ENCODE results near the gene ANP32A.
A peak's percentile ranks its signal among the peaks of the same experiment; 100 is the strongest.

Gene ANP32A

DNA sequence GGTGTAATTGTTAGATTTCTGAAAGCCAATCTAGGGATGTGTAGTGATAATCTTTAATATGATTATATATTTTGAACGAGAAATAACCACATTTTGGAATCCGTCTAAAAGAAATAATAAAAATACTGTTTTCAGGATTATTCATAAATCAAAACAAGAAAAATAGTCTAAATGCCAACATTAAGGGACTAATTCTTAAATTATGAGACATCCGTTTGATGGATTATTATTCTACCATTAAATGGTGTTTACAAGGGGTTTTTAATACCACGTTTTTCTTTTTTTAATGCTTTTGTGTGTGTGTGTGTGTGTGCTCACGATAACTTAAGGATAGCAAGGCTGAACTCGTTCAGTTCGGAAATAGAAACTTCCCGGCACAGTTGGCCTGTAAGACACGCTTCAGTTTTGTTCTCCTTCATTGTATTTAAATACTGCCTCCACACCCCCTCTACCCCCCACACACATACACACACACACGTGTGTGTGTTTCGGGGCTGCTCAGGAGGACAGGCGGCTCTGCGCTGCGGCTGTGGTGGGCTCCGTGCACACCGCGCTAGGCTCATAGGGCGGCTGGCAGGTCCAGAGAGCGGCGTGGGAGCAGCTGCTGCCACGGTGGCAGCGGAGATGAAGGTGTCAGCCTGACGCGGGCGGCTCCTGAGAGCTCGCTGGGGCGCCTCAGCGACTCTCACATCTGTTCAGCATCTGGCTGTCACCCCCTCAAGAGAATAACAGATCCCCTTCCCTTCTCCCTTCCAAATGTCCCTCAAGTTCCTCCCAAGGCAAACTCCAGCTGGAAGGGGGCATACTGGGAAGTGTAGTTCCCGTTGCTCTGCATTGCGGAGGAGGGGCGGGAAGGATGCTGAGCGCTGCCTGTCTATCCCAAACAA is 23.0 kb upstream of the ANP32A start:
- no peak overlapping the region for H3K23ac ChIP-seq (ENCODE audit: low read length)
- H2AK5ac ChIP-seq (ENCODE audit: low read length) = no peak overlapping the region
- no peak overlapping the region for H2BK5ac ChIP-seq (ENCODE audit: low read length)
- H4K8ac ChIP-seq (ENCODE audit: low read depth, low read length) = no peak overlapping the region
- H3K36me3 ChIP-seq (ENCODE audit: control insufficient read depth, insufficient read depth, low read length) = no peaks in the 10 kb centered on the region
- no peak overlapping the region for H3K18ac ChIP-seq (ENCODE audit: low read length)
- whole genome bisulfite sequencing (ENCODE audit: extremely low coverage, insufficient coverage, low lambda C conversion rate) = no CpG with 5 or more reads among the region's 32 CpGs
- no peak overlapping the region for H3K56ac ChIP-seq (ENCODE audit: low read length)
- H3K4me1 ChIP-seq (ENCODE audit: control insufficient read depth, low read depth, low read length) = no peaks in the 10 kb centered on the region
- H4K5ac ChIP-seq (ENCODE audit: low read length) = no peak overlapping the region
- H2BK15ac ChIP-seq (replicated peaks; ENCODE audit: low read depth) = no peak overlapping the region
- no peaks in the 10 kb centered on the region for H3K27me3 ChIP-seq (ENCODE audit: insufficient read depth, low read length, poor library complexity)
- H3K79me2 ChIP-seq (ENCODE audit: control insufficient read depth, insufficient read depth, low read length) = no peaks in the 10 kb centered on the region
- no peak overlapping the region for H3K4me3 ChIP-seq (ENCODE audit: low read length)
- H3K27ac ChIP-seq (ENCODE audit: low read depth, low read length) = no peak overlapping the region
- H3K9ac ChIP-seq (ENCODE audit: low read length) = peak overlapping the region; percentile 19
- peak; percentile 69 for DNase-seq
- peak overlapping the region; percentile 18 for H3K4me2 ChIP-seq (ENCODE audit: low read length)
- no peaks in the 10 kb centered on the region for H3K79me1 ChIP-seq (ENCODE audit: low read length)
- no peak overlapping the region for H2BK120ac ChIP-seq (ENCODE audit: low read depth, low read length)
- no peak overlapping the region for H3K4ac ChIP-seq (ENCODE audit: low read depth, low read length)

DNA sequence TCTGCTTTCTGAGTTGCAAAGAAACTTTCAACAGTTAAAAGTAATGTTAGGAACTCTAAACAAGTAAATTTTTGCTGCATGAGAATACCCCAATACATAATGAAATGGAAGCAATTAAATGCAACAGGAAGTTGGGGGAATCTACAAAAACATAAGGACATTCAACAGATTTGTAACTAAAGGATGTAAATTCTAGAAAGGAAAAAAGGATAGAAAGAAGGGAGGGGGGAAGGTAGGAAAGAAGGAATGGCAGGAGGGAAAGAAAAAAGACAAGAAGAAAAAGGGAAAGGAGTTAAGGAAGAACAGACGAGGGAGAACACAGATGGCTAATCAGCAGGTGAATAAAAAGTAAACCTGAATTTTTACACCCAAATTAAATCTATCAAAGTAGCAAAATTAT is 22.3 kb upstream of the ANP32A start:
- H3K56ac ChIP-seq (ENCODE audit: low read length) = no peak overlapping the region

DNA sequence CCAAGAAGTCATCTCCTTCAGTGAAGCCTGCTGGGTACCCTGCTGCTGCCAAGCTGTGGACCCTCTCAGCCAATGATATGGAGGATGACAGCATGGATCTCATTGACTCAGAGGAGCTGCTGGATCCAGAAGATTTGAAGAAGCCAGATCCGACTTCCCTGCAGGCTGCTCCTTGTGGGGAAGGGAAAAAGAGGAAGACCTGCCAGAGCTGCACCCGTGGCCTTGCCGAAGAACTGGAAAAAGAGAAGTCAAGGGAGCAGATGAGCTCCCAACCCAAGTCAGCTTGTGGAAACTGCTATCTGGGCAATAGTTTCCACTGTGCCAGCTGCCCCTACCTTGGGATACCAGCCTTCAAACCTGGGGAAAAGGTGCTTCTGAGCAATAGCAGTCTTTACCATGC is 13.7 kb upstream of the ANP32A start:
- Histone ChIP-seq H2BK120ac (ENCODE audit: low read depth, low read length) (no peak overlapping the region), H2BK5ac (ENCODE audit: low read length) (no peak overlapping the region), H3K23ac (ENCODE audit: low read length) (no peak overlapping the region), H3K4me3 (ENCODE audit: low read length) (no peak overlapping the region), H3K18ac (ENCODE audit: low read length) (no peak overlapping the region), H4K8ac (ENCODE audit: low read depth, low read length) (no peak overlapping the region), H3K79me2 (ENCODE audit: control insufficient read depth, insufficient read depth, low read length) (no peaks in the 10 kb centered on the region), H3K27ac (ENCODE audit: low read depth, low read length) (no peak overlapping the region), H2BK15ac (replicated peaks; ENCODE audit: low read depth) (no peak overlapping the region), H3K56ac (ENCODE audit: low read length) (no peak overlapping the region), H3K36me3 (ENCODE audit: control insufficient read depth, insufficient read depth, low read length) (no peaks in the 10 kb centered on the region), H3K4me2 (ENCODE audit: low read length) (no peak overlapping the region), H3K27me3 (ENCODE audit: insufficient read depth, low read length, poor library complexity) (no peaks in the 10 kb centered on the region), H3K9ac (ENCODE audit: low read length) (no peak overlapping the region), H3K4me1 (ENCODE audit: control insufficient read depth, low read depth, low read length) (no peaks in the 10 kb centered on the region), H3K4ac (ENCODE audit: low read depth, low read length) (no peak overlapping the region), H2AK5ac (ENCODE audit: low read length) (no peak overlapping the region), H3K79me1 (ENCODE audit: low read length) (no peaks in the 10 kb centered on the region), H4K5ac (ENCODE audit: low read length) (no peak overlapping the region)
- WGBS (ENCODE audit: extremely low coverage, insufficient coverage, low lambda C conversion rate) = no CpG with 5 or more reads among the region's 3 CpGs
- DNase-seq = no peak

More for the DNA sequence above, 22.3 kb upstream of the ANP32A start:
- no peaks in the 10 kb centered on the region for H3K79me2 ChIP-seq (ENCODE audit: control insufficient read depth, insufficient read depth, low read length)
- H4K8ac ChIP-seq (ENCODE audit: low read depth, low read length) = no peak overlapping the region
- no peak overlapping the region for H3K4me3 ChIP-seq (ENCODE audit: low read length)
- H3K4me2 ChIP-seq (ENCODE audit: low read length) = no peak overlapping the region
- H3K36me3 ChIP-seq (ENCODE audit: control insufficient read depth, insufficient read depth, low read length) = no peaks in the 10 kb centered on the region
- H3K79me1 ChIP-seq (ENCODE audit: low read length) = no peaks in the 10 kb centered on the region
- H3K18ac ChIP-seq (ENCODE audit: low read length) = no peak overlapping the region
- H2BK15ac ChIP-seq (replicated peaks; ENCODE audit: low read depth) = no peak overlapping the region
- H2BK5ac ChIP-seq (ENCODE audit: low read length) = no peak overlapping the region
- no peak for DNase-seq
- H3K23ac ChIP-seq (ENCODE audit: low read length) = no peak overlapping the region
- H3K9ac ChIP-seq (ENCODE audit: low read length) = no peak overlapping the region
- no peak overlapping the region for H3K27ac ChIP-seq (ENCODE audit: low read depth, low read length)
- H2AK5ac ChIP-seq (ENCODE audit: low read length) = no peak overlapping the region
- H3K4ac ChIP-seq (ENCODE audit: low read depth, low read length) = no peak overlapping the region
- H4K5ac ChIP-seq (ENCODE audit: low read length) = no peak overlapping the region
- no peaks in the 10 kb centered on the region for H3K4me1 ChIP-seq (ENCODE audit: control insufficient read depth, low read depth, low read length)
- no CpG with 5 or more reads among the region's 1 CpG for WGBS (ENCODE audit: extremely low coverage, insufficient coverage, low lambda C conversion rate)
- H3K27me3 ChIP-seq (ENCODE audit: insufficient read depth, low read length, poor library complexity) = no peaks in the 10 kb centered on the region
- no peak overlapping the region for H2BK120ac ChIP-seq (ENCODE audit: low read depth, low read length)

DNA sequence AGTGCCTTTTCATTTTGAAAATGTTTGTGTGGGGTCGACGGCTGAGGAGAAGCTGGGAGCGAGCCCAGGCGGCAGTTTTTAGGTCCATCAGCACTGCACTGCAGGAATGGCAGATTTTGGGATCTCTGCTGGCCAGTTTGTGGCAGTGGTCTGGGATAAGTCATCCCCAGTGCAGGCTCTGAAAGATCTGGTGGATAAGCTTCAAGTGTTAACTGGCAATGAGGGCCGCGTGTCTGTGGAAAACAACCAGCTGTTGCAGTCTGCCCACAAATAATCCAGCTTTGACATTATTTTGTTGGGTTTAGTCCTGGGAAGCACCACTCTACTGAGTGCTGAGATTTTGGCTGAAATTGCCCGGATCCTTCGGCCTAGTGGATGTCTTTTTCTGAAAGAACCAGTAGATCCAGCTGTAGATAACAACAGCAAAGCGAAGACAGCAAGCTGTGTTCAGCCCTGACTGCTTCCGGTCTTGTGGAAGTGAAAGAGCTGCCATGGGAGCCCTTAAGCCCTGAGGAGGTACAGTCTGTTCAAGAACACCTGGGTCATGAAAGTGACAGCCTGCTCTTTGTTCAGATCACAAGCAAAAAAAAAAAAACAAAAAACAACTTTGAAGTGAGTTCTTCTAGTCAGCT is 13.1 kb upstream of the ANP32A start:
- Histone ChIP-seq H2BK5ac (ENCODE audit: low read length) (no peak overlapping the region), H3K36me3 (ENCODE audit: control insufficient read depth, insufficient read depth, low read length) (no peaks in the 10 kb centered on the region), H3K18ac (ENCODE audit: low read length) (no peak overlapping the region), H2AK5ac (ENCODE audit: low read length) (no peak overlapping the region), H3K79me1 (ENCODE audit: low read length) (no peaks in the 10 kb centered on the region), H3K4ac (ENCODE audit: low read depth, low read length) (no peak overlapping the region), H2BK15ac (replicated peaks; ENCODE audit: low read depth) (no peak overlapping the region), H3K4me3 (ENCODE audit: low read length) (no peak overlapping the region), H4K5ac (ENCODE audit: low read length) (no peak overlapping the region), H3K4me2 (ENCODE audit: low read length) (no peak overlapping the region), H3K27me3 (ENCODE audit: insufficient read depth, low read length, poor library complexity) (no peaks in the 10 kb centered on the region), H3K27ac (ENCODE audit: low read depth, low read length) (no peak overlapping the region), H2BK120ac (ENCODE audit: low read depth, low read length) (no peak overlapping the region), H3K23ac (ENCODE audit: low read length) (no peak overlapping the region), H3K56ac (ENCODE audit: low read length) (no peak overlapping the region), H3K79me2 (ENCODE audit: control insufficient read depth, insufficient read depth, low read length) (no peaks in the 10 kb centered on the region), H3K9ac (ENCODE audit: low read length) (no peak overlapping the region), H3K4me1 (ENCODE audit: control insufficient read depth, low read depth, low read length) (no peaks in the 10 kb centered on the region), H4K8ac (ENCODE audit: low read depth, low read length) (no peak overlapping the region)
- no CpG with 5 or more reads among the region's 10 CpGs for WGBS (ENCODE audit: extremely low coverage, insufficient coverage, low lambda C conversion rate)
- DNase-seq = no peak

DNA sequence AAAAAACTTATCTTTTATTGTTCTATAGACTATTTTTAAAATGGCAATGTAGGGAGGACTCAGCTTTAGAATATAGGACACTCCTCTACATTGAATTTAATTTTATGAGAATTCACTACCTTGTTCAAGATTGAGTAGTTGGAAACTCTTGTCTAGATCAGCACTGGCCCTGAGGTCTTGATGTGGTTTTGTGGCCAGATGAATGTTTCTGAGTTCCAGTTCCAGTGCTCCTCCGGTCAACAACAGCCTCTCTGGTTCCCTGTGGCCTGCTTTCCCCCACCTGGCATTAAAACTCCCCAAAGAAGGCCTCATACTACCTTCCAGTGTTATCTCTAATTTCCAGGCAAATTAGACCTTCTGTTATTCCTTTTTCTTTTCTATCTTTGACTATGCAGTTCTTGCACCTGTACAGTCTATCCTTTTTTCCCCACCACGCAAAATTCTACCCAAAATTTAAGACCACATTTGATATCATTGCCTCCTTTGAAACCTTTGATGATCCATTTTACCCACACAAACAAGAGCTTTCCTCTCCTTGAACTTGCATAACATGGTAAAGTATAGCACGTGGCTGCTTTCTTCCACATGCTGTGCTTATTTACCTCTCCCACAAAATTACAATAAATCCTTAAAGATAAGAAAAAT is 9.6 kb upstream of the ANP32A start:
- Histone ChIP-seq H2BK120ac (ENCODE audit: low read depth, low read length) (no peak overlapping the region), H3K23ac (ENCODE audit: low read length) (no peak overlapping the region), H3K4me1 (ENCODE audit: control insufficient read depth, low read depth, low read length) (no peaks in the 10 kb centered on the region), H3K4me2 (ENCODE audit: low read length) (no peak overlapping the region), H4K8ac (ENCODE audit: low read depth, low read length) (no peak overlapping the region), H3K27me3 (ENCODE audit: insufficient read depth, low read length, poor library complexity) (no peaks in the 10 kb centered on the region), H3K4me3 (ENCODE audit: low read length) (no peak overlapping the region), H3K79me1 (ENCODE audit: low read length) (no peaks in the 10 kb centered on the region), H3K56ac (ENCODE audit: low read length) (no peak overlapping the region), H2AK5ac (ENCODE audit: low read length) (no peak overlapping the region), H2BK15ac (replicated peaks; ENCODE audit: low read depth) (no peak overlapping the region), H3K79me2 (ENCODE audit: control insufficient read depth, insufficient read depth, low read length) (no peaks in the 10 kb centered on the region), H3K36me3 (ENCODE audit: control insufficient read depth, insufficient read depth, low read length) (no peaks in the 10 kb centered on the region), H3K9ac (ENCODE audit: low read length) (no peak overlapping the region), H3K18ac (ENCODE audit: low read length) (no peak overlapping the region), H4K5ac (ENCODE audit: low read length) (no peak overlapping the region), H3K4ac (ENCODE audit: low read depth, low read length) (no peak overlapping the region), H3K27ac (ENCODE audit: low read depth, low read length) (no peak overlapping the region), H2BK5ac (ENCODE audit: low read length) (no peak overlapping the region)
- DNase-seq = no peak
- 100% methylated on average over 1 of the region's 3 CpGs for WGBS (ENCODE audit: extremely low coverage, insufficient coverage, low lambda C conversion rate)
